Gastroesophageal sphincter (tissue), 3 donors: ENCODE data around the gene SNAP47.

ENCODE experiments used
- CTCF ChIP-seq, 4 experiments: fragments of 200-600 bp in 2 of 4; fragments of 450-650 bp in 2 of 4; sonication (generic) in 1 of 4; IDR thresholded peaks; one replicate each; pipeline ENCODE4 v1.5.1; 2017 to 2019; ENCODE audit warnings: antibody characterized with exemption in 4 of 4, mild to moderate bottlenecking in 2 of 4, moderate library complexity in 2 of 4
- POLR2A ChIP-seq, 2 donors: fragments of 450-650 bp; IDR thresholded peaks; one replicate each; pipeline ENCODE4 v1.6.1; 2017; ENCODE audit warnings: antibody characterized with exemption in 2 of 2, mild to moderate bottlenecking in 2 of 2, moderate library complexity in 1 of 2

GRCh38 chr1:227761621-227762230, 26.5 kb downstream of the SNAP47 start:
- TF ChIP-seq CTCF (IDR thresholded peaks at IDR 0.05) (no peak), POLR2A (IDR thresholded peaks at IDR 0.05) (no peak)
